ENCODE data around the gene TET2.
A peak's percentile ranks its signal among the peaks of the same experiment; 100 is the strongest.
"Not testable (repeated sequence)": the region's sequence is repeated elsewhere in the genome, so short reads cannot be mapped to it uniquely, and the experiment has no call there.

TET2 gene

DNA sequence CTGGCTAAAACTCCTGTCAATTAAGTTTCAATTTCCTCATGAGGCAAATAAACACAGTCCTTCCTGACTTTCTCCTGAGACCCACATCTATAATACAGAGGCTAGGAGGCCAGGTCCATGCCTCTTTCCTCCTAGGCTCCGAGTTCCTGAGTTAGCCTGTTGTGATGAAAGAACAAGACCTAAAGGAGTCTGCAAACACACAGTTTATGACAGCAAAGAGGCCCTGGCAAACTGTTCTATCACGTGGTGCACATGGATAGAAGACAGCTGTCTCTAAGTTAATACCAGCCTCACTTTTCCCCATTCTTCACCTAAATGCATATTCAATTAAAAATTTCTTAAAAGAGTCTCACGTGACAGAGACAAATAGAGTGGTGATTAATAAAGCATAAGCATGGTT, 145.2 kb downstream of the TET2 start:
- DNase-seq (ENCODE audit: low spot score), result no peak

DNA sequence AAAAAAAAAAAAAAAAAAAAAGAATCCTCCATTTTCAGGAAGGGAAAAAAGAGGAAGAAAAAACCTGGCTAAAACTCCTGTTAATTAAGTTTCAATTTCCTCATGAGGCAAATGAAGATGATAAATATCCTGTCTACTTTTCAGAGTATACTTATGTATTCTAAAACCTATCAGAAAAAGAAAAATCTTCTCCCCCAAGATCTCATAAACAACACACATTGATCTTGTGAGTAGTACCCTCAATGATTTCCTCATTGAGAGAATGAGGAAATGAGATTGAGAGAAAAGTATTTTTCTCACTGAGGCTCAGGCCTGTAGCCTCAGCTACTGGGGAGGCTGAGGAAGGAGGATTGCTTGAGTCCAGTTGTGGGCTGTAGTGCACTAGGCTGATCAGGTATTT, 146.7 kb downstream of the TET2 start:
- no peak for DNase-seq (ENCODE audit: low spot score)

- DNase-seq (ENCODE audit: low spot score), result no peak
These were observed 150.0 kb downstream of the TET2 start for GRCh38 chr4:105296672-105297071.

GRCh38 chr4:105299027-105299426, 152.4 kb downstream of the TET2 start:
- DNase-seq (ENCODE audit: low spot score), result not testable (repeated sequence)

GRCh38 chr4:105304085-105304484, 157.4 kb downstream of the TET2 start:
- no peak for DNase-seq (ENCODE audit: low spot score)

- DNase-seq (ENCODE audit: low spot score), result no peak
These were observed 158.6 kb downstream of the TET2 start for GRCh38 chr4:105305019-105305836.

GRCh38 chr4:105306158-105306781, 159.6 kb downstream of the TET2 start:
- DNase-seq (ENCODE audit: low spot score), result peak; percentile 55

DNA sequence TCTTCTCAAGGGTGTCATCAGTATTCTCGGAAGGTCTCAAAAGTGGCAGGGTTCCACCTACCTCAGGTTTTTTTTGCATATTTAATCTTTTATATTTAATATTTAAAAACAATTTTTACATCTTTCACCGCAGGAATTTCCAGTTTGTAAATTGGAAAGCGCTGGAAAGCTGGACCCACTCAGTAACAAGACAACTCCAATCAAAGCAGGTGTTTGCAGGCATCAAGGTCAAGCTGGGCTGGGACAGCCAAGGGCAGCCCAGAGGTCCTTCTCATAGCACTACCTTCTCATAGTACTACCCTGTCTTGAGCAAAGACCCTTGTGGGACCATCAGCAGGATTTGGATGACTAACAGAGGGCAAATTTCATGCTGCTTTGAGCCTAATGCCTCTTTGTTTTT, 160.1 kb downstream of the TET2 start:
- no peak for DNase-seq (ENCODE audit: low spot score)

GRCh38 chr4:105318486-105318885, 171.8 kb downstream of the TET2 start:
- no peak for DNase-seq (ENCODE audit: low spot score)

- DNase-seq (ENCODE audit: low spot score), result no peak
These were observed 180.5 kb downstream of the TET2 start for GRCh38 chr4:105327222-105327621.

DNA sequence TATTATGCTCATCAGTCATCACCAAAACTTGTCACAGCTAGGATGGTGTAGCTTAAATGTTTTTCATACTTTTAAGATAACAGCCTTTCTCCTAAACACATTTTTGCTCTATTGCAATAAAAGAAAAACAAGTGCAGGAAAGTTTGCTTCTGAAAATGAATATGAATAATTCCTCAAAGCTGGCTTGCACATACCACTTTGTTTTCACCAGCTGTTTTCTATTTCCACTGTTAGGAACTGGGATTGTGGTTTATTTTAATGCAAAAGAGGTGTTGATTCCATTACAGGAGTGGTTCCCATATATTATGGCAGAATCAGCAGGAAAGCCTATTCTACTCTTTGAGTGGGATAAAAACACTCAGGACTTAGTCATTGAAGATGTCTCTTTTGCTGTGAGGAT, 181.3 kb downstream of the TET2 start:
- no peak for DNase-seq (ENCODE audit: low spot score)

- no peak for DNase-seq (ENCODE audit: low spot score)
These were observed 182.4 kb downstream of the TET2 start for GRCh38 chr4:105329081-105329480.
